Activated T-cell treated with anti-CD3 and anti-CD28 coated beads for 4 hours (primary cell): ENCODE results near the gene KIF2C.
"Not testable (repeated sequence)": the region's sequence is repeated elsewhere in the genome, so short reads cannot be mapped to it uniquely, and the experiment has no call there.

ENCODE experiments used
- DNase-seq: peaks from one replicate; pipeline ENCODE4 v3.0.0-alpha.2; 2020

KIF2C gene

GRCh38 chr1:44720281-44720680 lies 19.4 kb upstream of the KIF2C start:
- DNase-seq, result no peak

GRCh38 chr1:44721485-44722361 lies 17.9 kb upstream of the KIF2C start:
- peak; percentile 62 for DNase-seq

DNA sequence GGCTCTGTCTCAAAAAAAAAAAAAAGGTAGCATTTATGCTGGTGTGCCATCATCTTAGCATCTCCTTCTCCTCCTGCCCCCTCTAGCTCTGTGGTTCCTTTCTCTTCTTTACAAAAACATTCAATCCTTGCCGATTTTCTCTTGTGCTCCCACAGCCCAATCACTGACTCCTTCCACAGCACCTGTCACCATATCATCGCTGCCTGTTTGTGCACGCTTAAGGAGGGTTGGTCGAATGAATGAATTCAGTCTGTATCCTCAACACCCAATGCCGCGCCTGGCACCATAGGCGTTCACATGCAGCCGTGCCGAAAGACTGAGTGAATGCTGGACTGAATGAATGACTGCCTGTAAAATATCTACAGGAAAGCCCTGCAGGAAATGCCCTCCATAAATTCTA lies 16.6 kb upstream of the KIF2C start:
- no peak for DNase-seq

GRCh38 chr1:44723496-44724295 lies 15.9 kb upstream of the KIF2C start:
- DNase-seq, result peak; percentile 26

GRCh38 chr1:44724296-44724954 lies 15.2 kb upstream of the KIF2C start:
- no peak for DNase-seq

GRCh38 chr1:44724955-44725698 lies 14.5 kb upstream of the KIF2C start:
- no peak for DNase-seq

DNA sequence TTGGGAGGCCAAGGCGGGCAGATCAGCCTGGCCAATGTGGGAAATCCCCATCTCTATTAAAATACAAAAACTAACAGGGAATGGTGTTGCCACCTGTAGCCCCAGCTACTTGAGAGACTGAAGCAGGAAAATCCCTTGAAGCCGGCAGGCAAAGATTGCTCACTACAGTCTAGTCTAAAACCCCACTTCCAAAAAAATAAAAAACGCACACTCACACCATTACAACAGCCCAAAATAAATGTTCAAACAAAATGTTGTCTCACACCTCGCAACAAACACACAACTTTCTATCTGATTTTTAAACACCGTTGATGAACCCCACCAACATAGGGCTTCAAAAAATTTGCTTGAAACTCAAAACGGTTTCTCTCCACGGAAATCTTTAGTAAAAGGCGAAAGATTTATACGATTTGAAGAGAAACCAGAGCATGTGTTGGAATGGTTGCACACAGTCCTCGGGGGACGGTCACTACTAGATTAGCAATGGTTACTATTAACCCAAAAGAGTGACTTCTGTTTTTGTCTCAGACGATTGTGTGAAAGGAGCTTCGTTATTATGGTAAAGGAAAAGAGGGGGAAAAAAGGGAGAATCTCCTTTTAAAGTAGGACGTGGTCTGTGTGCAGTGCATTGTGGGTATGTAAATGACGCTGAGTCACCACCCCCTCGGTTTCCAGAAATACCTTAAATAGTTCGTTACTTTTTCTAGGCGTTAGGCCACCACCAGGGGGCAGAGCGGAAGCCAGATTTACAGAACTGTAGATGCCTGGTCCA lies 8.7 kb upstream of the KIF2C start, which contains the start of gene RNU5D-1:
Gene RNU5D-1, minus strand, starts transcription at position 430 of the 772 bp plus-strand sequence.
- DNase-seq, result peak; percentile 95

- no peak for DNase-seq
Measured at GRCh38 chr1:44733365-44733764, 6.3 kb upstream of the KIF2C start.

GRCh38 chr1:44733784-44734183 lies 5.9 kb upstream of the KIF2C start:
- DNase-seq, result no peak

- DNase-seq, result no peak
Measured at GRCh38 chr1:44735992-44736391, 3.6 kb upstream of the KIF2C start.

- not testable (repeated sequence) for DNase-seq
Measured at GRCh38 chr1:44738953-44739306, 707 bp upstream of the KIF2C start.

GRCh38 chr1:44740179-44740617 lies 561 bp downstream of the KIF2C start:
- no peak for DNase-seq

DNA sequence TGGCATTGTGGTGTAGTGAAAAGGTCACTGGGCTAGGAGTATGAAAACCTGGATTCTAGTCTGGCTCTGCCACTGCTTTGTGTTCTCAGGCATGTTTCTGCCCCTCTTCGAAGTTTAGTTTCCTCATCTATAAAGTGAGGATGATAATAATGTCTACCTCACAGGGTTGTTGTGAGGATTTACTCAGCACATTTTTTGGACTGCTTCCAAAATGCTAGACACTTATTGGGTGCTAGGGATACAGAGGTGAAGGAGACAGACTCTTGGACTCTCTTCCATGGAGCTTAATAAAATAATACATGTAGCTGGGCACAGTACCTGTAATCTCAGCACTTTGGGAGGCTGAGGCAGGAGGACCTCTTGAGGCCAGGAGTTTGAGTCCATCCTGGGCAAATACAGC lies 3.6 kb downstream of the KIF2C start:
- no peak for DNase-seq

DNA sequence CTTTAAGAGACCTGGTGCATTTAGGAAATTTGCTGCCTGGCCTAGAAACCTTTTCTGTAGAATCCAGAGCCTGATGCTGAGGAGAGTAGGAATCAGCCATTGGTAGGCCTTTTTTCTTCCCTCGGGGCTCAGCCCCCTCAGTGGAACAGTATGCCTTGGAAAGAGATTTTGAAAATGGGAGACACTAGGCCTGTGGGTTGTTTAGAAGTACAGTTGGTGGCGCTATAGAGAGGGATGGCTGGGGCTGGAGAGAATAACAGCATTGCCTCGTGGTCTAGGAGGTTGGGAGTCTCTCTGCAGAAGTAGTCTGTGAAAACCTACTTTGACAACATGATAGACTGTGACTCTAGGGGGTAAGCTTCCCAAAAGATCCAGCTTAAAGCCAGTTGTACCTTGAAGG lies 8.2 kb downstream of the KIF2C start:
- DNase-seq, result no peak

DNA sequence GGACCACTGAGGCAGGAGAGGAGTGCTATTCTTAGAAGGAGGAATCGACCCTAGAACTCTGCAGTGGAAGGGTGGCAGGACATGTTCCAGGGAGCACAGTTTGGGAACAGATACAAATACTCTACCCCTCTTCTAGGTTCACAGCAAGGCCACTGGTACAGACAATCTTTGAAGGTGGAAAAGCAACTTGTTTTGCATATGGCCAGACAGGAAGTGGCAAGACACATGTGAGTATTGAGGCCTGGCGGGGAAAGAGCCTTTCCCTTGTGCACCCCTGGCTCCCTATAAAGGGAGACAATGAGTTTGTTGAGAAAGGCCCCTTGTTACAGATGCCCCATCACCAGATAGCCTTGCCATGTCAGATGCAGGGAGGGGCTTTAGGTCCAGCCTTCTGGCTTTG lies 17.8 kb downstream of the KIF2C start:
- DNase-seq, result no peak

DNA sequence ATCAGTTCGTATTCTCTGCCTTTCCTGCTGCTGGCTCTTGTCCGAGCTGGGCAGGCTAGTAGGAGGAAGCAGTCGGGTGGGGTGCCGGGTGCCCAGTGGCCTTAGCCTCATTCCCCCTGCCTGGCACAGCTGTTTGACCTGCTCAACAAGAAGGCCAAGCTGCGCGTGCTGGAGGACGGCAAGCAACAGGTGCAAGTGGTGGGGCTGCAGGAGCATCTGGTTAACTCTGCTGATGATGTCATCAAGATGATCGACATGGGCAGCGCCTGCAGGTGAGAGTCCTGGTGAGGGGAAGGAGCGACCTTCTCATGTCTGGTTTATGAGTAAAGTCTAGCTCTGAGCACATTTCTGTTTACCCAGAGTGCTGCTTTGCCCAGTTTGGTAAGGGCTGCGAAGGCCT lies 19.4 kb downstream of the KIF2C start:
- DNase-seq, result no peak

GRCh38 chr1:44760876-44761275 lies 21.2 kb downstream of the KIF2C start:
- DNase-seq, result no peak

GRCh38 chr1:44766421-44766820 lies 26.8 kb downstream of the KIF2C start:
- not testable (repeated sequence) for DNase-seq

- peak; percentile 89 for DNase-seq
Measured at GRCh38 chr1:44775078-44775929, 35.7 kb downstream of the KIF2C start, which contains the start of gene RPS8. Gene RPS8 (plus strand): TSS chr1:44775540. CDS start chr1:44775597, 57 bp downstream.

GRCh38 chr1:44775930-44776729 lies 36.5 kb downstream of the KIF2C start:
- peak; percentile 36 for DNase-seq
